ENCODE data around the gene ERN2.

GRCh38 chr16:23700093-23700492, 12.9 kb downstream of the ERN2 start:
- TF ChIP-seq CTCF (IDR thresholded peaks at IDR 0.05; ENCODE audit: low read depth, low read length, poor library complexity, severe bottlenecking): no peak
- TF ChIP-seq EZH2phosphoT487 (IDR thresholded peaks at IDR 0.05; ENCODE audit: borderline replicate concordance, low read length): no peak
